ENCODE results near the gene SNX25. TPM values are rescaled to one million over a fixed set of nuclear protein-coding genes. Genes with fewer than 3 reads are reported as not detected.

The SNX25 gene
- total RNA-seq, 4 donors from 2014 or later = 19.9 to 23.8 (median 21.5) TPM

GRCh38 chr4:185339941-185340340, 130.5 kb downstream of the SNX25 start:
- intact Hi-C loops (cut with DNase I) = no loop called here
- WGBS = 88% methylated on average over 3 of the region's 3 CpGs
- DNase-seq (ENCODE audit: extremely low spot score) = no peak
- Histone ChIP-seq H3K4me1 (peaks cover 11 to 15% (median 12%) of the 10 kb centered on the region in 4 donors), H3K27me3 (no peaks in the 10 kb centered on the region), H3K4me3 (no peak overlapping the region), H3K27ac (replicated peaks in 1 of 4) (no peak overlapping the region), H3K9me3 (no peaks in the 10 kb centered on the region), H3K36me3 (peaks cover 0 to 24% (median 11%) of the 10 kb centered on the region in 4 donors)
- TF ChIP-seq EP300 (IDR thresholded peaks at IDR 0.05) = no peak
- no peak for TF ChIP-seq POLR2A (IDR thresholded peaks at IDR 0.05; ENCODE audit: low read depth)
- no peak for TF ChIP-seq CTCF (IDR thresholded peaks at IDR 0.05)
- TF ChIP-seq POLR2AphosphoS5 (IDR thresholded peaks at IDR 0.05) = no peak

GRCh38 chr4:185341377-185341776, 132.0 kb downstream of the SNX25 start:
- Histone ChIP-seq H3K27me3 (no peaks in the 10 kb centered on the region), H3K9me3 (no peaks in the 10 kb centered on the region), H3K36me3 (peaks cover 0 to 24% (median 11%) of the 10 kb centered on the region in 4 donors), H3K4me3 (no peak overlapping the region), H3K4me1 (peaks cover 12 to 22% (median 17%) of the 10 kb centered on the region in 4 donors), H3K27ac (replicated peaks in 1 of 4) (no peak overlapping the region)
- intact Hi-C loops (cut with DNase I) = no loop called here
- 98% methylated on average over 2 of the region's 2 CpGs for WGBS
- TF ChIP-seq CTCF (IDR thresholded peaks at IDR 0.05) (no peak), POLR2AphosphoS5 (IDR thresholded peaks at IDR 0.05) (no peak), POLR2A (IDR thresholded peaks at IDR 0.05; ENCODE audit: low read depth) (no peak), EP300 (IDR thresholded peaks at IDR 0.05) (no peak)
- no peak for DNase-seq (ENCODE audit: extremely low spot score)

- WGBS = 94% methylated on average over 6 of the region's 6 CpGs
- H3K9me3 ChIP-seq = no peaks in the 10 kb centered on the region
- no peak overlapping the region for H3K4me3 ChIP-seq
- TF ChIP-seq CTCF (IDR thresholded peaks at IDR 0.05) (no peak), POLR2AphosphoS5 (IDR thresholded peaks at IDR 0.05) (no peak), EP300 (IDR thresholded peaks at IDR 0.05) (no peak), POLR2A (IDR thresholded peaks at IDR 0.05; ENCODE audit: low read depth) (no peak)
- no peak for DNase-seq (ENCODE audit: extremely low spot score)
- peaks cover 0 to 24% (median 14%) of the 10 kb centered on the region in 4 donors for H3K36me3 ChIP-seq
- H3K27ac ChIP-seq (replicated peaks in 1 of 4) = no peak overlapping the region
- H3K27me3 ChIP-seq = no peaks in the 10 kb centered on the region
- H3K4me1 ChIP-seq = peaks cover 12 to 22% (median 17%) of the 10 kb centered on the region in 4 donors
- intact Hi-C loops (cut with DNase I) = no loop called here
These were observed 132.4 kb downstream of the SNX25 start for GRCh38 chr4:185341841-185342240.

GRCh38 chr4:185343726-185344581, 134.6 kb downstream of the SNX25 start:
- H3K27me3 ChIP-seq = no peaks in the 10 kb centered on the region
- peaks cover 12 to 22% (median 17%) of the 10 kb centered on the region in 4 donors for H3K4me1 ChIP-seq
- intact Hi-C loops (cut with DNase I) = no loop called here
- H3K27ac ChIP-seq (replicated peaks in 1 of 4) = peak overlapping the region; percentile 34 to 69 (median 42)
- no peak for TF ChIP-seq EP300 (IDR thresholded peaks at IDR 0.05)
- no peak for TF ChIP-seq CTCF (IDR thresholded peaks at IDR 0.05)
- no peak for TF ChIP-seq POLR2A (IDR thresholded peaks at IDR 0.05; ENCODE audit: low read depth)
- TF ChIP-seq POLR2AphosphoS5 (IDR thresholded peaks at IDR 0.05) = no peak
- H3K9me3 ChIP-seq = no peaks in the 10 kb centered on the region
- H3K4me3 ChIP-seq = no peak overlapping the region
- no peak for DNase-seq (ENCODE audit: extremely low spot score)
- WGBS = 67% methylated on average over 15 of the region's 15 CpGs
- peaks cover 0 to 41% (median 30%) of the 10 kb centered on the region in 4 donors for H3K36me3 ChIP-seq

Measured in esophagus muscularis mucosa (tissue), 4 donors.